Measurements from ENCODE around the gene BAMBI.
A peak's percentile ranks its signal among the peaks of the same experiment; 100 is the strongest.

The BAMBI gene

DNA sequence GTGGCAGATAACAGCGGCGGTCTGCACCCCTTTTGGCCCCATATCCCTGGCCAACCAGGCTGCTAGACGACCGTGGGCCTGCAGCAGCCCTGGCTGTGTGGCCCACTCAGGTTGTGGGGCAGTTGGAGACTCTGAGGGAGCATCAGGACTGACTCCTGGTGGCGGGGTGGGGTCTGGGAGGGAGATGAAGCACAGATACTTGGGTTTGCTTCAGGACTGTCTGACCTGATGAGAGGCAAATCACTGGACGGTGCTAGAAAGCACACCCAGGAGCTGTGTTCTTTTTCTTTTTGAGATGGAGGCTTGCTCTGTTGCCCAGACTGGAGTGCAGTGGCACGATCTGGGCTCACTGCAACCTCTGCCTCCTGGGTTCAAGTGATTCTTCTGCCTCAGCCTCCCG lies 28.2 kb downstream of the BAMBI start:
- DNase-seq (ENCODE audit: low spot score): no peak

DNA sequence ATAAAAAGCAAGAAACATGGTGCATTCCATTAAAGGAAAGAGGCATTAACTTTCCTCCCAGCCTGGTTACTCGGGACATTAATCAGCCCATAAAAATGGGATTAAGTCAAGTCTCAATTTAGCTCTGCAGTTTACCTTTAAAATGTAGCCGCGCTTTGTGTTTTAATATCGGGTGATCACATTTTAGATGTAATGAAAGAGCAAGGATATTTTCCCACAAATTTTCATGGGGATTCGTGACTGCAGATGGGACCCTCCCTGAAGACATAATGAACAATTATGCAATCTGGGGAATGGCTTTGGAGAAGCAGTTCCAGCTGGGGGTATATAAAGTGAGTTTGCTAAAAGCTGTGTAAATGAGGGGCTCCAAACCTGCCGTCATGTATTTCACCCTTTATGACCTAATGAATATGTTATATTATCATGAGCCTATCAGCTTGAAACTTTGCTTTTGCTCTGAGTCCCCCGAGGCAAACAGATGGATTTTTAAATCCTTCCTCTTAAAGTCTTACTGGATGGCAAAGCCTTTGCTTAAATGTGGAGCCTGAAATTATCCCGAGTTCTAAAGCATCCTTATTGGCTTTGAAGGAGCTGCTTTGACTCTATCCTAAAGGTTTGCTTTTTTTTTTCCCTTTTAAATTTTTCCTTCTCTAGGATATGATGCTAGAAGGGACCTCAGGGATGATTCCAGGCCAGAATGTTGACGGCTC lies 31.8 kb downstream of the BAMBI start:
- DNase-seq (ENCODE audit: low spot score): no peak

DNA sequence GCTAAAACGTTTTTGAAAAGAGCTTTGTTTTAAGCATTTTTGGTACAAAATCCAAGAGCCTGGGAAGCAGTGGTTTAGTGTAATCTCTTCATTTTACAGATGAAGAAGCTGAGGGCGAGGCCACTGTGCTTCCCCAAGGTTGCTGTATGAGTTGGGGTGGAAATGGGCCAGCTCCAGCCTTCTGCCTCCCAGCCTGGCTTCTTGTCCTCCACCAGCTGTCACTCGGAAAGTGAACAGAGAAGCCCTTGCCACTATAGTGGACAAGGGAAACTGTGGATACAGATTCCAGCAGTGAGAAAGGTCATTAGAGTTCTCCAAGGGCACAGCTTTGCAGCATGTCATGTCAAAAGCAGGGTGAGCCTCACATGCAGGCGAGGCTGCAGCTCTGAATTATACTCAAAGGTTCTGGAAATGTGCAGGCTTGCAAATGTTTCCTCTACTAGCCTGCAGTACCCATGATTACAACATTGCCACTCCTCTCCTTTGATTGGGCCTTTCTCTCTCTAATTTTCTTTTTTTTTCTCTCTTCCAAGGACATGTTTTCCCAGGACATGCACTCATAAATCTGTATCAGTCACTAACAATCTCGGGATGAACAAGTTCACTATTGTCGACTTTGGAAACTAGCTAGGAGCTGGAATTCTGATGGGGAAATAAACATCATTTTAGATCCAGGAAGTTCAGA lies 33.0 kb downstream of the BAMBI start:
- DNase-seq (ENCODE audit: low spot score): no peak

DNA sequence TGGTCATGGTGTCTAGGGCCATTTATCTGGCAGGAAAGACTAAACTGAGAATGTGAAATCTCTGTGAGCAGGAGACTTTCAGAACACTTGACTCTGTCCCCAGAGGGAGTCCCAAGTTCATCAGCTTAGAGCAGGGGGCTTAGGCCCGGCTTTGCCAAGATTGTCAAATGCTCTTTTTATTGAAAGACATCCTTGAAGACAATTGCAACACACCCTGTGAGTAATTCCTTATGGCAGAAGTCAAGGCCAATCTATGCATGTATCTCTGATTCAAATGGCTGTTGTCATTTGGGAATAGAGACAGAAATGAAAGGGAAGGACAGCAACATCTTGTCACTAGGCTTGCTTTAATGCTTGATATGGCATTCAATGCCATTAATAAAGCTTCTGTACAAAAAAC lies 33.7 kb downstream of the BAMBI start:
- no peak for DNase-seq (ENCODE audit: low spot score)

DNA sequence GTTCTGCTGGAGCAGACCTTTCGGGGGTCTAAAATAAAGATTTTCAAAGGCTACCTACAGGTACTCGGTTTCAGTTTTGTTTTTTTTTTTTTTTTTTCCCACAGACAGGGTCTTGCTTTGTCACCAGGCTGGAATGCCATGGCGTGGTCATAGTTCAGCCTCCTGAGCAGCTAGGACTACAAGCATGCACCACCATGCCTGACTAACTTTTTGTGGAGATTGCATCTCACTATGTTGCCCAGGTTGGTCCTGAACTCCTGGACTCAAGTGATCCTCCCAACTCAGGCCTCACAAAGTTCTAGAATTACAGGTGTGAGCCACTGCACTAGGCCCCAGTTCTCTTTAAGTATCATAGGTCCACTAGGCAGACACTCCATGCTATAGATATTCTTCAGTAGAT lies 34.5 kb downstream of the BAMBI start:
- no peak for DNase-seq (ENCODE audit: low spot score)

DNA sequence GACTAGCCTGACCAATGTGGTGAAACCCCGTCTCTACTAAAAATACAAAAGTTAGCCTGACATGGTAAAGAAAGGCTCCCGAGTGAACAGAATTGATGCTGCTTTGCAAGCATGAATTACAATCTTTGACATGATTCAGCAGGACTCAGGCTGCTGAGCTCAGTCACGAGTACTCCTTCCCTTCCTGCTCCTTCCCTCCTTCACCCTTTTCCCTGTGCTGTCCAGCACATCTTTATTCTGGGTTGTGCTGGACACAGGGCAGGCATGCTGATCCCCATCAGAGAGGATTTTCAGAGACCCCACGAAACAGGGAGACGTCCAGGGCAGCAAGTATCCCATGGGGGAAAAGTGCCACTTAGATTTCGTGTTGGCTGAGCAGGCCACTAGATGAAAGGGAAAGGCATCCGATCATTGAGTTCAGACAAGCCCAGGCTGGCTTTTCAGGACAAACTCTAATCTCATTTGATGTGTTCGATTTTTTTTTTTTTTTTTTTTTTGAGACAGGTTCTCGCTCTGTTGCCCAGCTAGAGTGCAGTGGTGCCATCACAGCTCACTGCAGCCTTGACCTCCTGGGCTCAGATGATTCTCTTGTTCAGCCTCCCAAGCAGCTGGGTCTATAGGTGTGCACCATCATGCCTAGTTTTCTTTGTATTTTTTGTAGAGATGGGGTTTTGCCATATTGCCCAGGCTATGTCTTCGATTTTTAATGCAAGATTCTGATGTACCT lies 36.5 kb downstream of the BAMBI start:
- no peak for DNase-seq (ENCODE audit: low spot score)

DNA sequence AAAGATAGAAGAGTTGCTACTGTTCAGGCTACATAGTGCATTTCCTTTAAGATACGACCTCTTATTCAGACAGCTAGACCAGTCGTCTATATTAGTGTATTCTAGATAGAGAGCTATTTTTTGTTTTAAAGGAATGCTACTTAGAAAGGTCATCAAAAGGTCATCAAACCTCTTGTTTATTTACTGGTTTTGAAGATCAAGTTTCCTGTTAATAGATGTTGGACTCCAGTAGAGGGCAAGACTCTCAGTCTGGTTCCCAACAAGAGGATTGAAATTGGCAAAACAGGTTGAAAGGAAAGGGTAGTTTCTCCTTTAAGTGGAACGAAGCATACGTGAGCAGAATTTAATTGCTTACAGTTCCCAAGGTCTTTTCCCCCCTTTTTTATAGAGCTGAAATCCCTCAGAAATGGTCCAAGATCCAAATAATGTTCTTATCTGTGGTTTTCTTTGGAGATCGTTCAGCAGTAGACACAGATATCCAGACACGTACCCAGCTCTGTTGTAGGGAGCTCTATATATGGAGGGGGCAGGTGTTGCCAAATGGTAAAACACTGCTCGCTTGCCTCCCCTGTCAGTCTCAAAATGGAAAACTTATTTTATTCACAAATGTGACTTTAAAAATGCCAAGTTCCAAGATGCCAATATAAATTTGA lies 37.2 kb downstream of the BAMBI start:
- no peak for DNase-seq (ENCODE audit: low spot score)

DNA sequence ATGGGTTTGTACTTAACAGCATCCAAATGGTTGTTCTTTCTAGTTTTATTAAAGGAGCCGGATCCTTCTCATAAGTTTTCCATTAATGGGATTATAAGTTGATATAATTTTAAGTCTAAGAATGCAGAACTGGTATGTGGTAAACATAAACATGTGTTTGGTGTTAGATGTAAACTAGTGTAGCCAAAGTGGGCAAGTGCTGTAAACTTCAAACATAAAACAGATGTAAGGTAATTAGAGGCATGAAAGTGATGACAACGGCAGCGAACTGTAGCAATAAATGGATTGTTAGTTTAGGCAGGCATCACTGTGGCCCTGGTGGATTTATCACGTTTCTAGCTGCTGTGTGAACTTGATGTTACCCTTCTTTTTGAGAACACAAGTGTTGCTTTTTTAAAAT lies 37.9 kb downstream of the BAMBI start:
- no peak for DNase-seq (ENCODE audit: low spot score)

DNA sequence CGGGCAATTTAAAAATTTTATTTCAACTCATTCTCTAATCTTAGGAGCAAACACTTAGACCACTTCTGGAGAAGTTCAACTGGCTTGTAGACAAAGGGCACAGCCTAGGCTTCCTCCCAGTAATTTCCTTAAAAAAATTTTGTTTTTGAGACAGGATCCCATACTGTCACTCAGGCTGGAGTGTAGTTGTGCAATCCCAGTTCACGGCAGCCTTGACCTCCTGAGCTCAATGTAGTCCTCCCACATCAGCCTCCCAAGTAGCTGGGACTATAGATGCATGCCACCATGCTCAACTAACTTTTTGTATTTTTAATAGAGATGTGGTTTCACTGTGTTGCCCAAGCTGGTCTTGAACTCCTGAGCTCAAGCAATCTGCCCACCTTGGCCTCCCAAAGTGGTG lies 38.4 kb downstream of the BAMBI start:
- DNase-seq (ENCODE audit: low spot score): no peak

DNA sequence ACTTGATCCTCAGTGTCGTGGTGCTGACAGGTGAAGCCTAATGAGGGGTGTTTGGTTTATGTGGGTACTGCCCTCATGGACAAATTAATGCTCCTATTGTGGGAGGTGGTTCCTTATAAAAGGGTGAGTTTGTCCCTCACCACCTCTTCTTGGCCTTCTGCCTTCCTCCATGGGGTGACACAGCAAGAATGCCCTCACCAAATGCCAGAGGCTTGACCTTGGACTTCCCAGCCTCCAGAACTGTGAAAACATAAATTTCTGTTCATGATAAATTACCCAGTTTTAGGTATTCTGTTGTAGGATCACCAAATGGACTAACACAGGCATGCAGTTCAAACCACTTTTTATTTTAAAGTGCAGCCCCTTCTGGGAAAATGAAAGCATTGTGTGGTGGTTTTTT lies 39.4 kb downstream of the BAMBI start:
- DNase-seq (ENCODE audit: low spot score): no peak

DNA sequence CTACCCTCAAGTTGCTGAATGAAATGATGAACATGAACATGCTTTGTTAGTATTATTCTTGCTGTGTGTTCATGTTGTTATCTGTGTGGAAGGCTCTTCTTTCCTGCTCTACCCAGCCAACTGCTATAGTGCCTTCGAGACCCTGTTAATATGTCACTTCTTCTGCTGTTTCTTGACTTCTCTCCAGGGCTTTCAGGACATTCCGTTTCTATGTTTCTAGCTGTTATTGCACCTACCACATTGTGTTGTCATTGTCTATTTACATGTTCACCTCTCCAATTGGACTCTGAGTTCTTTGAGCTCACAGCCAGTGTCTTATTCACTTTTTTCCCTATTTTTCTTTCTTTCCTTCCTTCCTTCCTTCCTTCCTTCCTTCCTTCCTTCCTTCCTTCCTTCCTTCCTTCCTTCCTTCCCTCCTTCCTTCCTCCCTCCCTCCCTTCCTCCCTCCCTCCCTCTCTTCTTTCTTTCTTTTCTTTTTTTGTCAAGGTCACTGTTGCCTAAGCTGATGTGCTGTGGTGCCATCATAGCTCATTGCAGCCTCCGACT lies 40.4 kb downstream of the BAMBI start:
- DNase-seq (ENCODE audit: low spot score): no peak

DNA sequence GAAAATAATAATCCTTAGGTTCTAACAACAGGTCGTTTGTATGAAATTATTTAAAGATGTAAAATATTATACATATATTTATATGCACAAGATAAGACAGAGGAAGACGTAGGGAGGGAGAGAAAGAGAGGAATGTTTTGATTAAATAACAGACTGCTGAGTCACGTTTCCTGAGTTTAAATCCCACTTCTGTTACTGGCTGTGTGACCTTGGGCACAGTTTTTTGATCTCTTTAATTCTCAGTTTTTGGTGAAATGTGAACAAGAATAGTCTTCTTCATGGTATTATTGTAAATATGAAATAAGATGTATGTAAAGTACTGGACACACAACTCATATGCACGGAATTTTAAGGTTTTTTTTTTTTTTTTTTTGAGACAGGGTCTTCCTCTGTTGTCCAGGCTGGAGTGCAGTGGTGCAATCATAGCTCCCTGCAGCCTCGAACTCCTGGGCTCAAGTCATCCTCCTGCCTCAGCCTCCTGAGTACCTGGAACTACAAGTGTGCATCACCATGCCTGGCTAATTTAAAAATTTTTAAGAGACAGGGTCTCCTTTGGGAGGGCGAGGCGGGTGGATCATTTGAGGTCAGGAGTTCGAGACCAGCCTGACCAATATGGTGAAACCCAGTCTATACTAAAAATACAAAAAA lies 42.6 kb downstream of the BAMBI start:
- DNase-seq (ENCODE audit: low spot score): peak; percentile 43

DNA sequence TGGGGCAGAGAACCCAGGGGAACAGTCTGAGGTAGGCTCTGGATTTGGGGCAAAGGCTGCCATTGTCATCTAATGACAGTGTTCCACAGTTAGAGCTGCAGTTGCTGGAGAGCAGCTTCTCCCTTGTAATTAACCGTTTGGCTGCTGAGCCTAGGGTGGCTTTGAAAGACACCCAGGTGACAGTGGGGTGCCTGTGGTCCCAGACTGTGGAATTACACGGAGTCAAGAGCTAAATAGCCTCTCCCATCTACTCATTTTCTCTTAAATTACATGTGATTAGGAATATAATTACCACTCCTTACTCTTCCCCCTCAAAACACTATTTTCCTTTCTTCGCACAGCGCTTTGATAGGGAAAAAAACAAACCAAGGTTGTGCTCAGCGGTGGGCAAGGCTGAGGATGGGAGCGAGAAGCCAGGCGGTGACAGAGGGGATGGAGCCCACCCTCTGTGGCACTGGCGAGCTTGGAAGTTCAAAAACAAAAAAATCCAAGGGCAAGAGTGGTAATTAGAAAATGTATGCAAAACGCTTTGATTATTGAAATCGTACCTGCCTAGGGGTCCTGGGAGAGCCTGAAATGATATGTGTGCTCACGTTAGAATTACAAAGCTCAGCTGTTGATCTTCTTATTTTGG lies 44.1 kb downstream of the BAMBI start:
- no peak for DNase-seq (ENCODE audit: low spot score)

DNA sequence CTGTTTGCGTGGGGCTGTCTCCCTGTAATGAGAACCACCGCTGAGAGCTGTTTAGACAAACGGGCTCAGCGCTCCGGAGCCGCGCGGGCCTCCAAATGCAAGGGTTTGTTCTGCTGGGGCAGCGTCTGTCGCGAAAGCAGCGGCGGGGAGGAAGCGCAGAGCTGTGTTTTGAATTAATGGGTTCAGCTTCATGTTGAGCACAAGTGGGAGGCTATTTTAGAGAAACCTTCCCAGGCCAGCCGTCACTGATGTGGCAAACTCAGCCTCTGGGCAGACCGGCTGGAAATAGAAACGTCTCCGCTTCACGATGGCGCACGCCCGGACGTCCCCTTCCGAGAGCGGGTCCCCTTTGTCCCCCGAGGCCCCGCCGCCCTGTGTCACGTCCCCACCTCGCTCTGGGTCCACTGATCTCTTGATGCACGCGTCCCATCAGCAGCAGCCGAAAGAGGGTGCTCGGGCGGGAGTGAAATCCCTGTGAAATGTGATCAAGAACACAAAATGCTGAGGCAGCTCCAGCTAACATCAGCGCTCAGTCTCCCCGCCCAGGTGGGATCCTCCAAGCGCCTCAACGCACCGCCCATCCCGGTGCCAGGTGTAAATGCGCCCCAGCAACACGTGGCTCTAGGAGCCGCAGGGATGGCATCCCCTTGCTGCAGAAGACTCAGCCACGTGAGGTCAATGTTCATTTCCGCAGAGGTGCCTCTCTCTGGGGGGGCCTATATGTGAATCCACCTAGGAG lies 44.9 kb downstream of the BAMBI start:
- peak; percentile 21 for DNase-seq (ENCODE audit: low spot score)

DNA sequence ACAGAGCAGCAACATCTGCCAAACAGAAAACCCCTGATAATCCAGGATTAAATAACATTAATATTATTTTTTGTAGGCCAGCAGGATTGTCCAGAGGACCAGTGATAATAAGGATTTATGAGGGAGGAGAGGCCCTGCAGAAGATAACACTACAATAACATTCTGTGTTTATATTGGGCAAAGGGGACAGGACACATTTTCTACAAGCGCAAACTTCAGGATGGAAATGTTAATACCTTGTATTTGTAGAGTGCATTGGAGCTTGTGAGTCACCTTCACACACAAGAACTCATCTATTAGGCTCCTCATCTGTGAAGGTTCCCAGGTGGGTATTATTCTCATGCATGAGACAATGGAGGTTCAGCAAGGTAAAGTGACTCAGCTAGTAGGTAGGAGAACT lies 51.0 kb downstream of the BAMBI start:
- DNase-seq (ENCODE audit: low spot score): no peak

DNA sequence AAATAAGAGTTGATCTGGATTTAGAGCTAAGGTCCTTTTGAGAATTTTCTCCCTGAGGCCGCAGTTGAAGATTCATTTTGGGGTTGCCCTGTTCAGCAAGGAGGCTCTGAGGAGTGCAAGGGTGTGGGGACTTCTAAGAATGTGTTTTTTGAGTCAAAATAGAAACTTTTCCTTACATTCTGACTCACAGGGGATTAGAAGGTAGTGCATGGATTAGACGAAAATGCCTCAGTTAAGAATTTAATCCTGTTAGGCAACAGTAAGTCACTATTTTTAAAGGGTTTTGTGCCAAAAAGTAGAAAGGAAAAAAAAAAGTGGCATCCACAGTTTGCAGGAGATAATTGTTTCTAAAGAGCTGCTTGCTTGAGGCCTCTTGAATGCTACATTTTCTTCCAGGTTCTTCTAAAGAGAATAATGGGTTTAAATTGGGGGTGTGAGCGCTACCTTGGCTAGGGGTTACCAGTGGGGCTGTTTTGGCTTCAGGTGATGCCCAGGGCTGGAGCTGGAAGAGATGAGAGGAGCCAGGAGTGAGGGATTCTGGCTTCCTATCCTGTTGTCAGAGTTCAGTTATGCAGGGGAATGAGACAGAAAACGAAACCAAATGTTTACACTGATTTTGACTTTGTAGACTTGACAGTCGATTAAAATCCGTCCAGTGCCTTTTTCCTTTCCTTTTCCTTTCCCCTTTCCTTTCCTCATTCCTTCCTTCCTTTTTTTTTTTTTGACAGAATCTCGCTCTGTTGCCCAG lies 52.9 kb downstream of the BAMBI start:
- peak; percentile 29 for DNase-seq (ENCODE audit: low spot score)

DNA sequence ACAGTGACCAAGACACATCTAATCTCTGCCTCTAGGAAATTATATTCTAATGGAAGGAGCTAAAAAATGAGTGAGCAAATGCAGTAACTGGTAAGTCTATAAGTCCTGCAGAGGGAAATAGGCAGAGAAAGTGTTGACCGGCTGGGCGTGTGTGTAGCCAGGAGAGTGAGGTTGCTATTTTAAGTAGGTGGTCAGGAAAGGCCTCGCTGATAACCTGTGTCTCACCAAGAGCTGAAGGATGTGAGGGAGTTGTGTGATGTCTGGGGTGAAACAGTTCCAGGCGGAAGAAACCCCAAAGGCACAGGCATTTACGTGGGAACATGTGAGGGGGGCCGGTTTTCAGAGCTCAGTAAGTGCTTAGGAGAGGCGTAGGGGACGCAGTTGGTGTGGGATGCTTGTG lies 54.8 kb downstream of the BAMBI start:
- DNase-seq (ENCODE audit: low spot score): no peak

All from hepatic stellate cell (primary cell).